ENCODE results near the gene IQCF5.
"Not testable (repeated sequence)": the region's sequence is repeated elsewhere in the genome, so short reads cannot be mapped to it uniquely, and the experiment has no call there.

IQCF5 gene

DNA sequence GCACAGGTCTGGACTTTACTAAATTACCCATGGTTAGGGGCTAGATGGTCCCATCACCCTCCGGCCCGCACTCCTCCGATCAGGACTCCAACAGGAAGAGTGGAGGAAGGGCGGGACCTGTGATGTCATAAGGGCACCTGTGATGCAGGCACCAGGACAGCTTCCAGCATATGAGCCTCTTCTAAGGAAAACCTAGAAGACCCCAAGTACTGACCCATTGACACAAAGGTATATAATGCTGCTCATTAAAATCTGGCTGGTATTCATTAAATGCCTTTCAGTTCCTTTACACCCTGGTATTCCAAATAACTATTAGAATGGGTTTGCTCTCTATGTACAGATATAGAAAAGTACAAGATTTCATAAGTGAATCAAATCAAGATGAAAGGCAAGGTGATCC lies at the start of gene IQCF5:
Gene IQCF5 (minus strand): TSS at position 101 of the 400 bp plus-strand sequence. CDS start 70 bp downstream, at position 31.
- FAIRE-seq (no peak), DNase-seq (ENCODE audit: insufficient read length, low spot score) (no peak)

- DNase-seq (ENCODE audit: insufficient read length, low spot score): no peak
- no peak for FAIRE-seq
These were observed 45.7 kb upstream of the IQCF5 start for GRCh38 chr3:51921081-51921578.

- FAIRE-seq (no peak), DNase-seq (ENCODE audit: insufficient read length, low spot score) (no peak)
These were observed 41.0 kb upstream of the IQCF5 start for GRCh38 chr3:51916418-51916817.

GRCh38 chr3:51908026-51908425 lies 32.6 kb upstream of the IQCF5 start:
- no peak for DNase-seq (ENCODE audit: insufficient read length, low spot score)
- no peak for FAIRE-seq

DNA sequence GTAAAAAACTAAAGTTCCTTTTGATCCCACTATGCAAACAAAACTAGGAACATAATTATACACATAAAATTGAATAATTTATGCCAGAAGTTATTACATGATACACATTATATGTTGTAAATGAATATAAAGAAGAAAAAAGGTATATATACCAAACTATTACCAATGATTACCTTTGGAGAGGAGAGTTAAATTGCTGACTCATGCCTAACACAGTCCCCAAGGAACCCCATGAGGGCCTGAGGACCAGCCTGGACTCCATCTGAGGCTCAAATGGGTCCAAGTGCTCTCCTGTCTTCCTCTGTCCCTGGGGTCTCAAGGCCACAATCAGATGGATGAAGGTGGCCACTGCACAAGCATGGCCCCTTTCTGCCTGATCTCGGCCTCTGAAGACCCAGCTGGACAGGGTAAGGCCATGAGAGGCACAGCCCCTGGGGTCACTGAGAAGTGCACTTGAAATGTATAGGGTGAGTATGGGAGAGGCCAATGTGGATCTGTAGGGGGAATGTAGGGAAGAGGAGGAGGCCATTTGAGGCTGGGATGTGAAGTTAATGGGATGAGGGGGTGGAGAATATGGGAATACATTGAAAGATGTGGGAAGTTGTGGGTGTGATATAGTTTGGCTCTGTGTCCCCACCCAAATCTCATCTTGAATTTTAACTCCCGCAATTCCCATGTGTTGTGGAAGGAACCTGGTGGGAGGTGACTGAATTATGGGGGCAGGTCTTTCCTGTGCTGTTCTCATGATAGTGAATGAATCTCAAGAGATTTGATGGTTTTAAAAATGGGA lies 28.8 kb upstream of the IQCF5 start:
- no peak for FAIRE-seq
- DNase-seq (ENCODE audit: insufficient read length, low spot score): no peak

GRCh38 chr3:51902361-51902760 lies 27.0 kb upstream of the IQCF5 start:
- DNase-seq (ENCODE audit: insufficient read length, low spot score): not testable (repeated sequence)

DNA sequence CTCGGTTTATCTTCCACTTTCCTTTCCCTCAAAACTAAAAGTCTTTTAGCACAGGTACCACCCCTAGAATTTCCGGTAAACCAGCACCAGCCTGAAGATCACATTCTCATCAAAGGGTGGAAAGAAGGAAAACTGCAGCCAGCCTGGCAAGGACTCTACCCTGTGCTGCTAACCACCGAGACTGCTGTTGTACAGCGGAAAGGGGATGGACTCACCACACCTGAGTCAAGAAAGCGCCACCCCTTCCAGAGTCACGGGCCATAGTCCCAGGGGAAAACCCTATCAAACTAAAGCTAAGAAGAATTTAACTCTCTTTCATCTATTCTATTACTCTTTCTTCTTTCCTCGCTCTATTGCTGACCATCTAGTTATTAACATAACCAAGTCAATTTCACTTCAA lies 24.6 kb upstream of the IQCF5 start:
- DNase-seq (ENCODE audit: insufficient read length, low spot score); FAIRE-seq: not testable (repeated sequence)

More at GRCh38 chr3:51902361-51902760, 27.0 kb upstream of the IQCF5 start:
- FAIRE-seq: not testable (repeated sequence)

- DNase-seq (ENCODE audit: insufficient read length, low spot score) (no peak), FAIRE-seq (no peak)
These were observed 22.0 kb upstream of the IQCF5 start for GRCh38 chr3:51897391-51897790.

- no peak for DNase-seq (ENCODE audit: insufficient read length, low spot score)
- no peak for FAIRE-seq
These were observed 21.4 kb upstream of the IQCF5 start for GRCh38 chr3:51896607-51897305.

DNA sequence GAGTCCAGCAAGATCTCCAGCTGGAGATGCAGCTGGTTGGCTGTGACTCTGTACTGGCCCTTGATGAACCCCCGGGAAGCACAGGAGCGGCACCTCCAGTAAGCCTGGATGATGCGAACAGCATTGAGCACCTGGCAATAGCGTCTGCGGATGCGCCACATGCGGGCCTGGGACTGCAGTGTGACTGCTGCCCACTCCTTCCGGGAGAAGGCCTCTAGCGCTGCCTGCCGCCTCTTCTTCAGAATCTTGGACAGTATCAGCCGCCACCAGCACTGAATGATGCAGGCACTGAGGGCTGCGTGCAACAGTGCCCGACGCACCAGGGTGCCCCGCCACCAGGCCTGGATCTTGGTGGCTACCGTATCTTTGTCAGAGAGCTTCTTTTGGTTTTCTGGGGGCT lies 19.5 kb upstream of the IQCF5 start:
- FAIRE-seq: no peak
- DNase-seq (ENCODE audit: insufficient read length, low spot score): no peak

GRCh38 chr3:51894391-51894790 lies 19.0 kb upstream of the IQCF5 start:
- FAIRE-seq (no peak), DNase-seq (ENCODE audit: insufficient read length, low spot score) (no peak)

DNA sequence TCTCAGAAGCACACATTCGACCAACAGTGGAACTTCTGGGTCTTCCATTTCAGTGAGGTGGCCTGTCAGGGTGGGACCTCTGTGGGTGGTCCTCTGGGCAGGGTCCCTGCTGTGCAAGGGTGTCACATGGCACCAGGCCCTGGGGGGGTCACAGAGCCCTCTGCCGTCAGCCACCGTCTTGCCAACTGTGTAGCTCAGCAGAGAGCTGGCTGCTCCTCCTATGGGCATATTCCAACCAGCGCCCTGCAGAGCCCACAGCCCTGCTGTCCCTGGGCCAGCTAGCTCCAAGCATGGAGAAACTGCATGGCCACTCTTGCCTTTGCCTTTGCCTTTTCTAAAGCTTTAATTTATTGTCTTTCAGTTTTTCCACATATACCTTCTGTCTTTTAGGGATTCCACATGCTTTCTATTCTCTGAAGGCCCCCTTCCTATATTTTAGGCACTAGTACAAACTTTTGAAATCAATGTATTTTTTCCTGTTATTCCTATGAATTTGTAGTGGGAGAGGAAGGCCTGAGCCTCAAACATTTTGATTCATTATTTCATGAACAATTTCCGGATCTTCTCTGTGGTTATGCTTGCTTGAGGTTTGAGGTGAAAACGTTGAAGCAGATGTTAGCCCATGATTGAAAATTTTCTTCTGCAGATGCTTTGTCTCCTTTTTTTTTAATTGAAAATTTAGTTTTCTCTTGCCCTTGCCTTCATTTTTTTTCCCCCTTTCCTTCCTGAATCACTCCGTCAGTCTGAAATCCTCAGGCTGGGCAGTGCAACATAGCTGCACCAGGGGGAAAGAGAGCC lies 16.0 kb upstream of the IQCF5 start:
- FAIRE-seq (no peak), DNase-seq (ENCODE audit: insufficient read length, low spot score) (no peak)

GRCh38 chr3:51888463-51889105 lies 13.2 kb upstream of the IQCF5 start:
- FAIRE-seq (peak; percentile 42), DNase-seq (ENCODE audit: insufficient read length, low spot score) (no peak)

GRCh38 chr3:51887620-51888019 lies 12.2 kb upstream of the IQCF5 start:
- DNase-seq (ENCODE audit: insufficient read length, low spot score): no peak
- no peak for FAIRE-seq

DNA sequence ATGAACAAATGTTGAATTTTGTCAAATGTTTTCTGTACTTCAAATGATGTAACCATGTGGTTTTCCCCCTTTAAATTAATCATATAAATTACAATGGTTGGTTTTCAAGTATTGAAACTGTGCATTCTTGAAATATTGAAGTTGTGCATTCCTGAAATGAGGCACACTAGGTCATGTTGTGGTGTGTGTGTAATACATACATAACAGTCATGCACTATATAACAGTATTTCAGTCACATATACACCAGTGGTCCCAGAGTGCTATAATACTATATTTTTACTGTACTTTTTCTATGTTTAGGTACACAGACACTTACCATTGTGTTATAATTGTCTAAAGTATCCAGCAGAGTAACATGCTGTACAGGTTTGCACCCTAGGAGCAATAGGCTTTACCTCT lies 11.0 kb upstream of the IQCF5 start:
- DNase-seq (ENCODE audit: insufficient read length, low spot score): no peak
- no peak for FAIRE-seq

DNA sequence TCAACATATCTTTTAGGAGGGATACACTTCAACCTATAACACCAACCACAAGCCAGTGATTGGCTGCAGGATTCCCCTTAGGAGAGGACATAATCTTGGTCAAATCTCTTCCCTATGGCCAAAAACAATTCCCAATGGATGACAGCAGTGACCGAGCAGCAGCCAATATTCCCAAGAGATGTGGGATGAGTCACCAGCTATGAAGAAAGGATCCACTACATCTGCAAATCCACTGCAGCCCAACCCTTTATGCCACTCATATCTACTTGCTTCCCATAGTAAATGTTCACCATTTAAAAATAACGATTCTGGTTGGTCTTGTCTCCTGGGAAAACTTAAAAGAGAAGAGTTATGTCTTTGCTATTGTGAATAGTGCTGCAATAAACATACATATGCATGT lies 4.5 kb upstream of the IQCF5 start:
- DNase-seq (ENCODE audit: insufficient read length, low spot score) (no peak), FAIRE-seq (peak; percentile 57)

DNA sequence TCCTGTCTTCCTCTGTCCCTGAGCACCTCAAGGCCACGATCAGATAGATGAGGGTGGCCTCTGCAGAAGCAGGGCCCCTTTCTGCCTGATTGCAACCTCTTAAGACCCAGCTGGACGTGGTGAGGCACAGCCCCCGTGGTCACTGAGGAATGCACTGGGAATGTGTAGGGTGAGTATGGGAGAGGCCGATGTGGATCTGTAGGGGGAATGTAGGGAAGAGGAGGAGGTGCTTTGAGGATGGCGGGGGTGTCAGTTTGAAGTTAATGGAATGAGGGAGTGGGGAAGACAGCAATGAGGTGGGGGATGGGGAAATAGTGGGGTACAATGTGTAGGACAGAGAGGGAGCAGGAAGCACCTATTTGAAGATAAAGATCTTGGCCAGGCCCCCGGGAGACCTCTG lies 785 bp upstream of the IQCF5 start:
- FAIRE-seq: no peak
- DNase-seq (ENCODE audit: insufficient read length, low spot score): no peak

DNA sequence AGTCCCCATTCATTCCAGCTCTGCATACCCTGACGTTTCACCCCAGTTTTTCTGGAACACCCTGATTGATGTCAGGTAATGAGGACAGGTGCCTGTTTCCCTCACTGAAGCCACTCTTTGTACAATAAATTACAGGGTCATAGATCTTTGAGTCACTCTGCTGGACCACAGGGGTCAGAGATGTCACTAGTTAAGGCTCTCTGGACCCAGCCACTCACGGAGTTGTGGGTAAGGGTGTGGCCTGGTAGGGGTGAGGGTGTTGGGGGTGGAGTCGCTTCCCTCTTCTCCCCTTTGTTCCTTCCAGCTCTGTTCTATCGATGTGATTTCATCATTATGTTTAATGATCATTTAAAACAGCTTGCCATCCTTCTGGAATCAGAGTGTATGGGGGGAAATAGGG lies 512 bp downstream of the IQCF5 start:
- FAIRE-seq (peak; percentile 4), DNase-seq (ENCODE audit: insufficient read length, low spot score) (no peak)

GRCh38 chr3:51874411-51874810 lies 990 bp downstream of the IQCF5 start:
- FAIRE-seq (peak; percentile 51), DNase-seq (ENCODE audit: insufficient read length, low spot score) (no peak)

- DNase-seq (ENCODE audit: insufficient read length, low spot score) (no peak), FAIRE-seq (no peak)
These were observed 1.5 kb downstream of the IQCF5 start for GRCh38 chr3:51873876-51874275.
